Measurements from ENCODE around the gene RBMS3. TPM values are rescaled to one million over a fixed set of nuclear protein-coding genes. Genes with fewer than 3 reads are reported as not detected.

Gene RBMS3
- total RNA-seq, 1 experiment from 2014 or later: 74.2 TPM

GRCh38 chr3:29370021-29370420 is 89.2 kb downstream of the RBMS3 start:
- DNase-seq (ENCODE audit: unreplicated experiment): no peak
- TF ChIP-seq CTCF (IDR thresholded peaks at IDR 0.05; ENCODE audit: unreplicated experiment): no peak
- H3K27me3 Mint-ChIP-seq (ENCODE audit: insufficient read depth, unreplicated experiment): no peaks in the 10 kb centered on the region
- H3K4me1 Mint-ChIP-seq (ENCODE audit: insufficient read depth, unreplicated experiment): peaks cover 31% of the 10 kb centered on the region
- no peak overlapping the region for H3K27ac Mint-ChIP-seq (ENCODE audit: low read depth, unreplicated experiment)
- intact Hi-C loops (cut with micrococcal nuclease): no loop called here
- CTCF ChIA-PET: interaction anchor here (0.6 to 1.5 kb wide), 3 partner anchors 8 to 1871 kb away, joined by 3 to 4 read pairs (median 4); no protein-coding TSS in a partner anchor
- no TSS peak for BruUV-seq (replicated peaks)
- H3K36me3 Mint-ChIP-seq (ENCODE audit: insufficient read depth, unreplicated experiment): peaks cover 4% of the 10 kb centered on the region
- H3K9me3 Mint-ChIP-seq (ENCODE audit: unreplicated experiment): no peaks in the 10 kb centered on the region
- POLR2A ChIA-PET: interaction anchor here (0.7 to 2.1 kb wide), 5 partner anchors 8 to 81 kb away, joined by 3 to 5 read pairs (median 4); no protein-coding TSS in a partner anchor
- no peak overlapping the region for H3K4me3 Mint-ChIP-seq (ENCODE audit: unreplicated experiment)

- POLR2A ChIA-PET: interaction anchor here (0.6 to 2.1 kb wide), 9 partner anchors 9 to 387 kb away, joined by 3 to 5 read pairs (median 4); no protein-coding TSS in a partner anchor
- BruUV-seq (replicated peaks): no TSS peak
- peak; percentile 26 for DNase-seq (ENCODE audit: unreplicated experiment)
- intact Hi-C loops (cut with micrococcal nuclease): no loop called here
- H3K27me3 Mint-ChIP-seq (ENCODE audit: insufficient read depth, unreplicated experiment): no peaks in the 10 kb centered on the region
- H3K4me1 Mint-ChIP-seq (ENCODE audit: insufficient read depth, unreplicated experiment): peaks cover 31% of the 10 kb centered on the region
- peak overlapping the region; percentile 68 for H3K27ac Mint-ChIP-seq (ENCODE audit: low read depth, unreplicated experiment)
- H3K4me3 Mint-ChIP-seq (ENCODE audit: unreplicated experiment): peak overlapping the region; percentile 22
- no peaks in the 10 kb centered on the region for H3K9me3 Mint-ChIP-seq (ENCODE audit: unreplicated experiment)
- CTCF ChIA-PET: interaction anchor here (0.6 to 1.5 kb wide), 2 partner anchors 27 to 393 kb away, joined by 3 read pairs; no protein-coding TSS in a partner anchor
- peaks cover 6% of the 10 kb centered on the region for H3K36me3 Mint-ChIP-seq (ENCODE audit: insufficient read depth, unreplicated experiment)
- no peak for TF ChIP-seq CTCF (IDR thresholded peaks at IDR 0.05; ENCODE audit: unreplicated experiment)
Observed at GRCh38 chr3:29370476-29371420, 89.9 kb downstream of the RBMS3 start.

- no peak for TF ChIP-seq CTCF (IDR thresholded peaks at IDR 0.05; ENCODE audit: unreplicated experiment)
- Mint-ChIP-seq H3K4me1 (ENCODE audit: insufficient read depth, unreplicated experiment) (peaks cover 26% of the 10 kb centered on the region), H3K27ac (ENCODE audit: low read depth, unreplicated experiment) (no peak overlapping the region), H3K4me3 (ENCODE audit: unreplicated experiment) (no peak overlapping the region), H3K9me3 (ENCODE audit: unreplicated experiment) (no peaks in the 10 kb centered on the region), H3K27me3 (ENCODE audit: insufficient read depth, unreplicated experiment) (no peaks in the 10 kb centered on the region), H3K36me3 (ENCODE audit: insufficient read depth, unreplicated experiment) (peaks cover 16% of the 10 kb centered on the region)
- DNase-seq (ENCODE audit: unreplicated experiment): no peak
- POLR2A ChIA-PET: no interaction called here
- intact Hi-C loops (cut with micrococcal nuclease): no loop called here
- BruUV-seq (replicated peaks): no TSS peak
- CTCF ChIA-PET: interaction anchor here (0.6 kb wide), 1 partner anchor 1649 kb away, joined by 3 read pairs; no protein-coding TSS in a partner anchor
Observed at GRCh38 chr3:29373131-29373680, 92.3 kb downstream of the RBMS3 start.

- Mint-ChIP-seq H3K4me3 (ENCODE audit: unreplicated experiment) (no peak overlapping the region), H3K27me3 (ENCODE audit: insufficient read depth, unreplicated experiment) (no peaks in the 10 kb centered on the region), H3K36me3 (ENCODE audit: insufficient read depth, unreplicated experiment) (peaks cover 16% of the 10 kb centered on the region), H3K4me1 (ENCODE audit: insufficient read depth, unreplicated experiment) (peaks cover 26% of the 10 kb centered on the region), H3K9me3 (ENCODE audit: unreplicated experiment) (no peaks in the 10 kb centered on the region), H3K27ac (ENCODE audit: low read depth, unreplicated experiment) (no peak overlapping the region)
- ChIA-PET POLR2A (interaction anchor here (0.8 kb wide), 1 partner anchor 9 kb away, joined by 3 read pairs; no protein-coding TSS in a partner anchor), CTCF (no interaction called here)
- no peak for TF ChIP-seq CTCF (IDR thresholded peaks at IDR 0.05; ENCODE audit: unreplicated experiment)
- no peak for DNase-seq (ENCODE audit: unreplicated experiment)
- BruUV-seq (replicated peaks): no TSS peak
- intact Hi-C loops (cut with micrococcal nuclease): no loop called here
Observed at GRCh38 chr3:29374226-29374625, 93.4 kb downstream of the RBMS3 start.

Measured in MCF 10A (cell line).